ENCODE measurements around the gene ACP2. TPM values are rescaled to one million over a fixed set of nuclear protein-coding genes. Genes with fewer than 3 reads are reported as not detected.

Gene ACP2
- total and polyA plus RNA-seq, 4 donors = 40.3 to 94.4 (median 79.3) TPM

DNA sequence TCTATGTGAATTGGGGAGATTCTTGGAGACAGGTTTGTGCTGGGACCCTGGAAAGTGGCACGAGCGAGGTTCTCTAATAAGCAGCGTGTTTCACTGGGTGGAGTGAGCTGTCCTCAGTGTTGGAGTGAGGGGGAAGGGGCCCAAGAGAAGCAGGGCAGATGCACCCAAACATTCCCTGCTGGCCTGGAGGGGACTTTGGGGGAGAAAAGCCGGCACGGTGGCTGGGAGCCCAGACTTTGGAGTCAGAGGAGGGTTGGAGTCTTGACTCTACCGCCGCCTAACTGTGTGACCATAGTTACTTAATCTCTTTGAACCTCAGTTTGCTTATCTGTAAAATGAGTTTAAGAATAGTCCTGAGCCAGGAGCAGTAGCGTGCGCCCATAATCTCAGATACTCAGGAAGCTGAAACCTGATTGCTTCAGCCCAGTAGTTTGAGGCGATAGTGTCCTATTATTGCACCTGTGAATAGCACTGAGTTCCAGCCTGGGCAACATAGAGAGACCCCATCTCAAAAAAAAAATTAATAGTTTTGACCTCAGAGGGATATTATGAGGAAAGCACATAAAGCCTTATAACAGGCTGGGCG, 9.8 kb upstream of the ACP2 start:
- Histone ChIP-seq H3K9ac (ENCODE audit: low read depth in 1 of 2, low read length in 2 of 2) (peak overlapping the region; percentile 45 to 66), H3K4me3 (ENCODE audit: low read depth in 1 of 3, low read length in 3 of 3) (peak overlapping the region; percentile 53 to 65 (median 59)), H3K9me3 (ENCODE audit: control insufficient read depth in 4 of 4, low read length in 3 of 4) (no peaks in the 10 kb centered on the region), H3K4me1 (ENCODE audit: control insufficient read depth in 4 of 4, insufficient read depth in 4 of 4, low read length in 3 of 4) (peaks cover 14 to 57% (median 44%) of the 10 kb centered on the region in 4 donors), H3K27ac (ENCODE audit: low read depth in 1 of 2, low read length in 2 of 2) (peak overlapping the region; percentile 86 to 89), H3K36me3 (ENCODE audit: control insufficient read depth in 4 of 4, insufficient read depth in 3 of 4, low read depth in 1 of 4, low read length in 3 of 4) (peaks cover 0 to 8% (median 6%) of the 10 kb centered on the region in 4 donors), H3K27me3 (ENCODE audit: control insufficient read depth in 4 of 4, insufficient read depth in 4 of 4, low read length in 3 of 4) (no peaks in the 10 kb centered on the region)
- DNase-seq (ENCODE audit: low spot score) = no peak
- 29% methylated on average over 11 of the region's 11 CpGs for WGBS
- no peak for TF ChIP-seq JUND (IDR thresholded peaks at IDR 0.05)
- TF ChIP-seq HNF4A (conservative IDR thresholded peaks at IDR 0.05) = no peak
- TF ChIP-seq, protein P1, sequence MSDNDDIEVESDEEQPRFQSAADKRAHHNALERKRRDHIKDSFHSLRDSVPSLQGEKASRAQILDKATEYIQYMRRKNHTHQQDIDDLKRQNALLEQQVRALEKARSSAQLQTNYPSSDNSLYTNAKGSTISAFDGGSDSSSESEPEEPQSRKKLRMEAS (IDR thresholded peaks at IDR 0.05) = no peak
- no peak for TF ChIP-seq FOXA2 (IDR thresholded peaks at IDR 0.05)
- no peak for TF ChIP-seq SP1 (IDR thresholded peaks at IDR 0.05)
- no peak for TF ChIP-seq NR2F2 (IDR thresholded peaks at IDR 0.05)
- no peak for TF ChIP-seq HNF4G (IDR thresholded peaks at IDR 0.05)
- TF ChIP-seq GABPA (IDR thresholded peaks at IDR 0.05 in 1 of 2, conservative IDR thresholded peaks at IDR 0.05 in 1 of 2) = no peak

DNA sequence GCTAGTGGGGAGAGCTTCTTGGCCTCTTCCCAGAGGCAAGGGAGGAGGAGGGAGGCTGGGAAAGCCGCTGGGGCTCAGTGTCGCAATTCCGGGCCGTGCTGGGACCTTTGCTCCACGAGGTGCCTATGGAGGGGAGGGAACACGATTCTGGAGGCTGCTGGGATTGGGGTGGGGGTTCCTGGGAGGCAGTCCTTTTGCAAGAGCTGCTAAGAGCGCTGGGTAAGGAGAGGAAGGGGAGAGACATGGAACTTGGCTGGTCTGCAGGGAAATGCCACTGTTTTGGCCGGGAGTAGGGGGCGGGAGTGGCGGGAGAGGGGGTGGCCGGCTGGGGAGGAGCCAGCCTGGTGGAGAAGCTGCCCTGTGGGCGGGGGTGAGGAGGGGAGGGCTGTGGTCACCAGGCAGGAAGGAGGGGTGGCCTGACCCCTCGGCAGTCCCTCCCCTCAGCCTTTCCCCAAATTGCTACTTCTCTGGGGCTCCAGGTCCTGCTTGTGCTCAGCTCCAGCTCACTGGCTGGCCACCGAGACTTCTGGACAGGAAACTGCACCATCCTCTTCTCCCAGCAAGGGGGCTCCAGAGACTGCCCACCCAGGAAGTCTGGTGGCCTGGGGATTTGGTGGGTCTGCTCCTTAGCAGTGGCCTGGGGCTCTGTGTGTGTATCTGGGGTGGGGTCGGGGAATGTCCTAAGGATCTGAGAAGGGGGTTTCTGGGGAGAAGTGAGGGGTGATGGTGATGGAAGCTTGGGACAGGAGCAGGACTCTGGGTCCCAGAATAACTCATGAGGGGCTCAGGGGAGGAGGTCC, 9.1 kb upstream of the ACP2 start, which contains the start of gene NR1H3:
TSS of gene NR1H3 (plus strand) at position 480 of the 800 bp plus-strand sequence. CDS start 1,221 bp downstream, outside the sequence.
- peak within 1 kb of the TSS; percentile 53 to 65 (median 59) for H3K4me3 ChIP-seq (ENCODE audit: low read depth in 1 of 3, low read length in 3 of 3)
- H3K36me3 ChIP-seq (ENCODE audit: control insufficient read depth in 4 of 4, insufficient read depth in 3 of 4, low read depth in 1 of 4, low read length in 3 of 4) = peaks cover 0 to 8% (median 5%) of the 10 kb centered on the region in 4 donors
- peak; percentile 65 for DNase-seq (ENCODE audit: low spot score)
- 7% methylated on average over 15 of the region's 15 CpGs for WGBS
- H3K27me3 ChIP-seq (ENCODE audit: control insufficient read depth in 4 of 4, insufficient read depth in 4 of 4, low read length in 3 of 4) = no peaks in the 10 kb centered on the region
- H3K9ac ChIP-seq (ENCODE audit: low read depth in 1 of 2, low read length in 2 of 2) = peak within 1 kb of the TSS; percentile 45 to 66
- peaks cover 14 to 58% (median 47%) of the 10 kb centered on the region in 4 donors for H3K4me1 ChIP-seq (ENCODE audit: control insufficient read depth in 4 of 4, insufficient read depth in 4 of 4, low read length in 3 of 4)
- H3K27ac ChIP-seq (ENCODE audit: low read depth in 1 of 2, low read length in 2 of 2) = peak within 1 kb of the TSS; percentile 86 to 89
- TF ChIP-seq FOXA2 (IDR thresholded peaks at IDR 0.05) (peak; percentile 9), TAF1 (conservative IDR thresholded peaks at IDR 0.05) (peak; percentile 16), HNF4G (IDR thresholded peaks at IDR 0.05) (peak; percentile 46), RAD21 (IDR thresholded peaks at IDR 0.05) (peak; percentile 54 to 69), NR2F2 (IDR thresholded peaks at IDR 0.05) (peak; percentile 71), RXRA (IDR thresholded peaks at IDR 0.05) (peak; percentile 89 to 91), JUND (IDR thresholded peaks at IDR 0.05) (peak in 1 of 2 donors; percentile 49), FOXA1 (IDR thresholded peaks at IDR 0.05) (peak; percentile 39), GABPA (IDR thresholded peaks at IDR 0.05 in 1 of 2, conservative IDR thresholded peaks at IDR 0.05 in 1 of 2) (peak in 1 of 2 donors; percentile 66), HNF4A (conservative IDR thresholded peaks at IDR 0.05) (peak; percentile 85 to 87), SP1 (IDR thresholded peaks at IDR 0.05) (peak; percentile 86), EGR1 (IDR thresholded peaks at IDR 0.05; ENCODE audit: low read depth in 2 of 2) (peak; percentile 19 to 52), YY1 (IDR thresholded peaks at IDR 0.05) (peak; percentile 85)
- TF ChIP-seq, protein P2, sequence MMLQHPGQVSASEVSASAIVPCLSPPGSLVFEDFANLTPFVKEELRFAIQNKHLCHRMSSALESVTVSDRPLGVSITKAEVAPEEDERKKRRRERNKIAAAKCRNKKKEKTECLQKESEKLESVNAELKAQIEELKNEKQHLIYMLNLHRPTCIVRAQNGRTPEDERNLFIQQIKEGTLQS (IDR thresholded peaks at IDR 0.05) = peak; percentile 49
- TF ChIP-seq, protein P3, sequence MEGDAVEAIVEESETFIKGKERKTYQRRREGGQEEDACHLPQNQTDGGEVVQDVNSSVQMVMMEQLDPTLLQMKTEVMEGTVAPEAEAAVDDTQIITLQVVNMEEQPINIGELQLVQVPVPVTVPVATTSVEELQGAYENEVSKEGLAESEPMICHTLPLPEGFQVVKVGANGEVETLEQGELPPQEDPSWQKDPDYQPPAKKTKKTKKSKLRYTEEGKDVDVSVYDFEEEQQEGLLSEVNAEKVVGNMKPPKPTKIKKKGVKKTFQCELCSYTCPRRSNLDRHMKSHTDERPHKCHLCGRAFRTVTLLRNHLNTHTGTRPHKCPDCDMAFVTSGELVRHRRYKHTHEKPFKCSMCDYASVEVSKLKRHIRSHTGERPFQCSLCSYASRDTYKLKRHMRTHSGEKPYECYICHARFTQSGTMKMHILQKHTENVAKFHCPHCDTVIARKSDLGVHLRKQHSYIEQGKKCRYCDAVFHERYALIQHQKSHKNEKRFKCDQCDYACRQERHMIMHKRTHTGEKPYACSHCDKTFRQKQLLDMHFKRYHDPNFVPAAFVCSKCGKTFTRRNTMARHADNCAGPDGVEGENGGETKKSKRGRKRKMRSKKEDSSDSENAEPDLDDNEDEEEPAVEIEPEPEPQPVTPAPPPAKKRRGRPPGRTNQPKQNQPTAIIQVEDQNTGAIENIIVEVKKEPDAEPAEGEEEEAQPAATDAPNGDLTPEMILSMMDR (IDR thresholded peaks at IDR 0.05; ENCODE audit: low read depth, low read length, missing input control) = peak; percentile 39
- TF ChIP-seq, protein P4, sequence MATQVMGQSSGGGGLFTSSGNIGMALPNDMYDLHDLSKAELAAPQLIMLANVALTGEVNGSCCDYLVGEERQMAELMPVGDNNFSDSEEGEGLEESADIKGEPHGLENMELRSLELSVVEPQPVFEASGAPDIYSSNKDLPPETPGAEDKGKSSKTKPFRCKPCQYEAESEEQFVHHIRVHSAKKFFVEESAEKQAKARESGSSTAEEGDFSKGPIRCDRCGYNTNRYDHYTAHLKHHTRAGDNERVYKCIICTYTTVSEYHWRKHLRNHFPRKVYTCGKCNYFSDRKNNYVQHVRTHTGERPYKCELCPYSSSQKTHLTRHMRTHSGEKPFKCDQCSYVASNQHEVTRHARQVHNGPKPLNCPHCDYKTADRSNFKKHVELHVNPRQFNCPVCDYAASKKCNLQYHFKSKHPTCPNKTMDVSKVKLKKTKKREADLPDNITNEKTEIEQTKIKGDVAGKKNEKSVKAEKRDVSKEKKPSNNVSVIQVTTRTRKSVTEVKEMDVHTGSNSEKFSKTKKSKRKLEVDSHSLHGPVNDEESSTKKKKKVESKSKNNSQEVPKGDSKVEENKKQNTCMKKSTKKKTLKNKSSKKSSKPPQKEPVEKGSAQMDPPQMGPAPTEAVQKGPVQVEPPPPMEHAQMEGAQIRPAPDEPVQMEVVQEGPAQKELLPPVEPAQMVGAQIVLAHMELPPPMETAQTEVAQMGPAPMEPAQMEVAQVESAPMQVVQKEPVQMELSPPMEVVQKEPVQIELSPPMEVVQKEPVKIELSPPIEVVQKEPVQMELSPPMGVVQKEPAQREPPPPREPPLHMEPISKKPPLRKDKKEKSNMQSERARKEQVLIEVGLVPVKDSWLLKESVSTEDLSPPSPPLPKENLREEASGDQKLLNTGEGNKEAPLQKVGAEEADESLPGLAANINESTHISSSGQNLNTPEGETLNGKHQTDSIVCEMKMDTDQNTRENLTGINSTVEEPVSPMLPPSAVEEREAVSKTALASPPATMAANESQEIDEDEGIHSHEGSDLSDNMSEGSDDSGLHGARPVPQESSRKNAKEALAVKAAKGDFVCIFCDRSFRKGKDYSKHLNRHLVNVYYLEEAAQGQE (IDR thresholded peaks at IDR 0.05) = no peak
- TF ChIP-seq, protein P1 (IDR thresholded peaks at IDR 0.05) = peak; percentile 75
- TF ChIP-seq, protein P5, sequence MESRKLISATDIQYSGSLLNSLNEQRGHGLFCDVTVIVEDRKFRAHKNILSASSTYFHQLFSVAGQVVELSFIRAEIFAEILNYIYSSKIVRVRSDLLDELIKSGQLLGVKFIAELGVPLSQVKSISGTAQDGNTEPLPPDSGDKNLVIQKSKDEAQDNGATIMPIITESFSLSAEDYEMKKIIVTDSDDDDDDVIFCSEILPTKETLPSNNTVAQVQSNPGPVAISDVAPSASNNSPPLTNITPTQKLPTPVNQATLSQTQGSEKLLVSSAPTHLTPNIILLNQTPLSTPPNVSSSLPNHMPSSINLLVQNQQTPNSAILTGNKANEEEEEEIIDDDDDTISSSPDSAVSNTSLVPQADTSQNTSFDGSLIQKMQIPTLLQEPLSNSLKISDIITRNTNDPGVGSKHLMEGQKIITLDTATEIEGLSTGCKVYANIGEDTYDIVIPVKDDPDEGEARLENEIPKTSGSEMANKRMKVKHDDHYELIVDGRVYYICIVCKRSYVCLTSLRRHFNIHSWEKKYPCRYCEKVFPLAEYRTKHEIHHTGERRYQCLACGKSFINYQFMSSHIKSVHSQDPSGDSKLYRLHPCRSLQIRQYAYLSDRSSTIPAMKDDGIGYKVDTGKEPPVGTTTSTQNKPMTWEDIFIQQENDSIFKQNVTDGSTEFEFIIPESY (IDR thresholded peaks at IDR 0.05) = peak; percentile 64
- H3K9me3 ChIP-seq (ENCODE audit: control insufficient read depth in 4 of 4, low read length in 3 of 4) = no peaks in the 10 kb centered on the region
